VCaP (cell line): ENCODE measurements around the gene FFAR3.

Experiments used
- H3K27ac ChIP-seq: fragments of 450-650 bp; 2 replicates; pipeline ENCODE4 v1.5.1; 2017
- CTCF ChIP-seq: fragments of 450-650 bp; conservative IDR thresholded peaks from 2 replicates; pipeline ENCODE4 v1.5.1; 2017; ENCODE audit warnings: mild to moderate bottlenecking, moderate library complexity

FFAR3 gene

GRCh38 chr19:35403116-35403760 is 45.0 kb downstream of the FFAR3 start:
- no peak for TF ChIP-seq CTCF

GRCh38 chr19:35404879-35405622 is 46.8 kb downstream of the FFAR3 start:
- H3K27ac ChIP-seq: no peak overlapping the region
- no peak for TF ChIP-seq CTCF

More at GRCh38 chr19:35403116-35403760, 45.0 kb downstream of the FFAR3 start:
- H3K27ac ChIP-seq: no peak overlapping the region

GRCh38 chr19:35407619-35408018 is 49.4 kb downstream of the FFAR3 start:
- no peak for TF ChIP-seq CTCF
- no peak overlapping the region for H3K27ac ChIP-seq

- H3K27ac ChIP-seq: peak overlapping the region; percentile 63
- no peak for TF ChIP-seq CTCF
Observed at GRCh38 chr19:35408284-35409171, 50.3 kb downstream of the FFAR3 start.

- TF ChIP-seq CTCF: no peak
- peak overlapping the region; percentile 63 for H3K27ac ChIP-seq
Observed at GRCh38 chr19:35409191-35409590, 50.9 kb downstream of the FFAR3 start.
